NCI-H1694 (cell line): ENCODE data around the gene WDR1.

Source experiments
- DNase-seq: peaks from one replicate; lab custom pipeline; 2025; lab: John Stamatoyannopoulos, UW

The WDR1 gene

DNA sequence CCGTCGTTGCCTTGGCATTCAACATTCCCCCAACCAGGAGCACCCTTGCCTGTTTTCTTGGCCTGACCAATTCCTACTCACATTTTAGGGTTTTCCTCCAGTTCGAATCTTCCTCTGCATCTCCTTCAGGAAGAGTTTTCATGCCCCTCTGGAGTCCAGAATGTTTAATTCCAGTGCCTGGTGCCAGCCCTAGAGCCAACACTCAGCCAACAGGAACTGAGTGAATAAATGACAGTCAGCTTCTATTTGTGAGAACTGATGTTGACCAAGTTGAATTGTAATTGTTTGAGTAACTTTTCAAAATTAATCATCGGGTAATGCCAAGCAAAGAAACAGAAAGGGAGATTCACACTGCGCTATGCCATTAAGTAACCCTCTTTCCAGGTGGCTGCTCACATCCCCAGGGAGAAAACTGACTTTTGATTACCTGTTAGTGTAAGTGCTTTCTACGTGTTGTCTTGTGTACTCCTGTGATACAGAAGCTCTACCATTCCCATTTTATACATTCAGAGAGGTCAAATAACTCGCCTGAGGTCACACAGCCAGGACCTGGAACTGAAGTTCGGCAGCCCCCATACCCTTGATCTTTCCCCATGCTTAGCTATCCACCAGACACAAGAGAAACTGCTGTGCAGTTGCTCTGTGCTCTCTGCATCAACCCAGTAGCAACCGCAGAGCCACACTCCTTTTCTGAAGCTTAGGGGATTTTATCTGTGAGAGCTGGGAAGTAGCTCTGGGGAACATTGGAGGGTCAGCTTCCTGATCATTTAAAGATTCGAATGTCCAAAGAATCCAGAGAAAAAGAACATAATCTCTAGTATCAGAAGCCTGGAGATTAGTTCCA is 76.3 kb downstream of the WDR1 start:
- no peak for DNase-seq

GRCh38 chr4:10036807-10037342 is 79.7 kb downstream of the WDR1 start:
- no peak for DNase-seq

DNA sequence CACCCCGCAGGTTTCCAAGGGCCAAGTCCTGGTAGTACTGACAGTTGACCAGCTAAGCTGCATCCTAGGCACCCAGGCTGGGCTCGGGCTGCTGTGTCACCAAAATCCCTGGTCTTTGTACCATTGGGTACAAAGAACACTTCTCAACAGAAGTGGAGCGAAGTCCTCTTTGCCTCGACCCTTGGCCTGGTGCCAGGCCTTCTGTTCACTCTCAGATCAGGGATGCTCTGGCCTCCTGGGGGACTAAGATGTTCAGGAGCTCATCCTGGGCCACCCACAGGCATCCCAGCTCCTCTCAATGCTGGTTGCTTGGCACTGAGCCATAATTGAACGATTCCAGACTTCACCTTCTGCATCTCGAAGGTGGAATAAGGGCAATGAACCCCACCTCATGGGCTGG is 81.5 kb downstream of the WDR1 start:
- no peak for DNase-seq

GRCh38 chr4:10034612-10035104 is 81.9 kb downstream of the WDR1 start:
- no peak for DNase-seq

DNA sequence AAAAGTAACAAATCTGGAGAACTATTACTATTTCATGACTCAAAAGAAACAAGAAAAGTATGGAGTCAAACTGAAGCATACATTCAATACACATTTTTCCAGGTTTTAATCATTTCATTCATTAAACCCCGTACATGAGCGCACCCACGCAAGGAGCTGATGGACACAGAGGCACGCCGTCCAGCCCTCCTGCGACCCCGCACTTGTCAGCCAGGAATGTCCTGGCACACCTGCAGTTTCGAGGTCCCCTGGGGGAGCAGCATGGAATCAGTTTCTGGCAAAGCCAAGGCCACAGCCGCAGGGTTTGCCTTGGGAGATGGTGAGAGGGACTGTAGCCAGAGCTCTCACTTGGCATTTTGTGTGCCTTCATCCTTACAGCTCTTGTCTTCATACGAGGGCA is 82.5 kb downstream of the WDR1 start:
- DNase-seq, result no peak

DNA sequence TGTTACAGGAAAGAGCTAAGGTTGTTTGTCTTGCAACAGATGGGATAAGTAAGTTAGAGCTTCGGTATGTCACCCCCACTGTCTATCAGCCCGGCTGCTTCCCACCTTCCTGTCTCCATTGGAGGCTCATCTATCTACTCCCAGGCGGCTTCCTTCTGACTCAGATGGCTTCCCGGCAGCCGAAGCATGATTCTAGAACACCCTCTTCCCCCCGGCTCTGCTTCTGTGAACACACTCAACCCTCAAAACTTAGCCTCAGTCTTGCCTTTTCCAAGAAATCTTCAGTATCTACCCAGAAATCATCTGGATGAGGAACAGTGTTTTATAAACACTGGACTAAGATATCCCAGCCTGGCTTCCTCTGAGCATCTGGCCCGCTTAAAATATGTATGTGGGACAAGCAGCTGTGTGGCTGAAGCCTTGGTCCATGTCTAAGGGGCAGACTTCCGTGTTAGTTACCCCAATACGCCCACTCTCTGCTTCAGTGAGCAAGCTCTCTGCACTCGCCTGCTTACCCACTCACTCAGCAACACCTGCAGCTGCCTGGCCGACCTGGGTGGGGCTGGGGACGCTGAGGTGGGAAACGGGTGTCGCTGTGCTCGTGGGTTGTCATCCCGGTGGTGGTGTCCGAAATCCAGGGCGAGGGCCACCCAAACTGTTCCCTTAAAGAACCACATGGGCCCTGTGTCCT is 83.3 kb downstream of the WDR1 start:
- no peak for DNase-seq

- DNase-seq, result no peak
Observed at GRCh38 chr4:10032625-10033024, 84.0 kb downstream of the WDR1 start.

DNA sequence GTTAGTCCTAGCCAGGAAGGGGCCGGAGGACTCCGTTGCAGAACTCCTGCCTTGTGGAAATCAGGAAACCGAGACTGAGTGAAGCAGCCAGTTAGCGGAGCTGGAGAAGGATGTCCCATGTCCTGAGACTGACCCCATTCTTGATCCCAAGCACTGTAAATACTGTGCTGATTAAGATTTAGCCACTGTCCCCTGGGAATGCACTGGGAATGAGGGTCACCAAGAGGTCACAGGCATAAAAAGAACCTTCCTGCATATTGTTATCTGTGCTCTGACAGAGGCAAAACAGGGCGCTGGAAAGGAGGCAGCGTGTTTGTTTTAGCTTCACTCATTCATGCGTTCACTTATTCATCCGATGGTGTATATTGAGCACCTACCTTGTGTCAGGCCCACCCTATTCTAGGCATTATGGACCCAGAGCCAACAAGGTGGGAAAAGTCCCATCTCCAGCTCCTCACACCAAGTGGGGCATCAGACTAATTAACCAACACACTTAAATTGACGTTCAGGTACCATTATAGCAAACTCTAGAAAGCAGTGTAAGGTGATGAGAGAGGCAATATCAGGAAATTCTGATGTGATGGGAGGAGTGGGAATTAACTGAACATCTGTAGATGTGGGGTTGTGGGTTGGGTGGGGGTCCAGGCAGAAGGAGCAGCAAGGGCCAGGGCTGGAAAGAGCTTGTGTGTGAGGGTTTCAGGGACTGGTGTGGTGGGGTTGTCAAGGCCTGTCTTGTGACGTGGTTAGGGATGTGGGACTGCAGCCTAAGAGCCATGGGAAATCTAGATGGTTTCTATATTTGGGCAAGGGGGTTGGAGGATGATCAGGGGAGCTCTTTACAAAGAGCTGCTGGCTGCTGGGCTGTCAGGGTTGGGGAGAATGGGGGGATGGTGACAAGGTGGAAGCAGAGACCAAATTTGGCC is 84.7 kb downstream of the WDR1 start:
- DNase-seq, result no peak

GRCh38 chr4:10030972-10031667 is 85.5 kb downstream of the WDR1 start:
- no peak for DNase-seq

DNA sequence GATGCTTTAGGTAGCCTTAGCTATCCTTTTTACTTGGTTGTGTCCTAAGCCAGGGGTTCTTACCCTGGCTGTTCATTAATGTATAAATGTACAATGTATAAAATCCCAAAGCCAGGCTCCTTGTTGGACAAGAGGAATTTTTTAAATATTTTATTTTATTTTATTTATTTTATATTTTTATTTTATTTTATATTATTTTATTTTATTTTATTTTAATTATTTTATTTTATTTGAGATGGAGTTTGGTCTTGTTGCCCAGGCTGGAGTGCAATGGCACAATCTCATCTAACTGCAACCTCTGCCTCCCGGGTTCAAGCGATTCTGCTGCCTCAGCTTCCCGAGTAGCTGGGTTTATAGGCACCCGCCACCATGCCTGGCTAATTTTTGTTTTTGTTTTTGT is 87.2 kb downstream of the WDR1 start:
- no peak for DNase-seq

GRCh38 chr4:10028910-10029309 is 87.7 kb downstream of the WDR1 start:
- DNase-seq, result no peak

- no peak for DNase-seq
Observed at GRCh38 chr4:10026485-10026884, 90.1 kb downstream of the WDR1 start.

- DNase-seq, result no peak
Observed at GRCh38 chr4:10025230-10025806, 91.3 kb downstream of the WDR1 start.
